CD4-positive, alpha-beta T cell (primary cell): Measurements from ENCODE around the gene ACTR3C. TPM values are rescaled to one million over a fixed set of nuclear protein-coding genes. Genes with fewer than 3 reads are reported as not detected.

Experiments used
- ATAC-seq: fragments of 200-7000 bp; cut with Tn5 transposase; one replicate; pipeline ENCODE4 v1.10.0; 2022; ENCODE audit warnings: mild to moderate bottlenecking; ENCODE audit not compliant: poor library complexity
- CTCF ChIA-PET: fragments of 350-600 bp; sonication (Branson Sonifier 250); formaldehyde crosslinking; loops from one replicate; lab custom pipeline; 2021; ENCODE audit warnings: antibody characterized with exemption, inconsistent platforms; lab: Charles Lee
- POLR2A ChIA-PET: fragments of 350-600 bp; sonication (Branson Sonifier 250); formaldehyde crosslinking; loops from one replicate; lab custom pipeline; 2021; ENCODE audit warnings: antibody characterized with exemption, inconsistent platforms; lab: Charles Lee
- DNase-seq, 14 experiments: peaks; one replicate each; pipeline ENCODE4 v3.0.0-alpha.2; 2013 to 2020; ENCODE audit warnings: mixed read lengths in 2 of 14
- H3K27ac ChIP-seq, 2 donors: one replicate each; pipeline versions ENCODE4 v1.5.1 to v1.7.0; 2013; ENCODE audit warnings: low read length in 2 of 2, low read depth in 1 of 2, mild to moderate bottlenecking in 1 of 2
- H3K27me3 ChIP-seq, 2 experiments: 1 replicate in 1 of 2; 2 replicates in 1 of 2; pipeline versions ENCODE4 v1.6.1 to v1.7.0; 2013; ENCODE audit warnings: low read length in 2 of 2, control low read depth in 1 of 2, mild to moderate bottlenecking in 1 of 2, moderate library complexity in 1 of 2; ENCODE audit not compliant: insufficient read depth in 2 of 2, control insufficient read depth in 1 of 2
- H3K36me3 ChIP-seq: one replicate; pipeline ENCODE4 v1.6.1; 2013; ENCODE audit warnings: low read length, control low read depth; ENCODE audit not compliant: insufficient read depth
- H3K4me1 ChIP-seq: one replicate; pipeline ENCODE4 v1.6.1; 2013; ENCODE audit warnings: low read length, control low read depth; ENCODE audit not compliant: insufficient read depth
- H3K4me3 ChIP-seq: one replicate; pipeline ENCODE4 v1.5.1; 2013; ENCODE audit warnings: mild to moderate bottlenecking, low read length, moderate library complexity
- H3K9me3 ChIP-seq, 2 experiments: 1 replicate in 1 of 2; 2 replicates in 1 of 2; pipeline versions ENCODE4 v1.6.1 to v1.7.0; 2013; ENCODE audit warnings: low read length in 2 of 2, mild to moderate bottlenecking in 2 of 2, control low read depth in 1 of 2, moderate library complexity in 1 of 2; ENCODE audit not compliant: control insufficient read depth in 1 of 2, insufficient read depth in 1 of 2
- H3K27ac Mint-ChIP-seq: one replicate; pipeline ENCODE4 v1.8.0; 2020; ENCODE audit warnings: mixed read lengths
- H3K27me3 Mint-ChIP-seq: one replicate; pipeline ENCODE4 v1.8.0; 2021; ENCODE audit warnings: mixed read lengths
- H3K36me3 Mint-ChIP-seq: one replicate; pipeline ENCODE4 v1.8.0; 2021; ENCODE audit warnings: low read depth, mixed read lengths
- H3K4me1 Mint-ChIP-seq: one replicate; pipeline ENCODE4 v1.8.0; 2021; ENCODE audit warnings: low read depth, mixed read lengths
- H3K4me3 Mint-ChIP-seq: one replicate; pipeline ENCODE4 v1.8.0; 2020; ENCODE audit warnings: mild to moderate bottlenecking, mixed read lengths
- H3K9me3 Mint-ChIP-seq: one replicate; pipeline ENCODE4 v1.8.0; 2020; ENCODE audit warnings: mixed read lengths
- CTCF ChIP-seq: fragments of 200-600 bp; IDR thresholded peaks from one replicate; pipeline ENCODE4 v1.8.0; 2022; ENCODE audit warnings: antibody characterized with exemption, mild to moderate bottlenecking
- intact Hi-C, 2 experiments: fragments of 100-400 bp; cut with DNase I in 1 of 2; cut with micrococcal nuclease in 1 of 2; formaldehyde crosslinking; loops; one replicate each; pipeline versions ENCODE4 v1.15.1 to v1.9.0; 2023 to 2025; cut with DNase I, micrococcal nuclease
- total RNA-seq, 174 experiments: library from RNA in 2 of 174; stranded (reverse) in 2 of 174; gene quantifications; one replicate each; pipeline ENCODE4 v1.2.3 and lab custom pipeline; 2021 to 2026

The ACTR3C gene
- total RNA-seq, 2 experiments from 2014 or later = 1.9 to 3.4 TPM

GRCh38 chr7:150371996-150372270 is 48.6 kb upstream of the ACTR3C start:
- Mint-ChIP-seq H3K9me3 (no peaks in the 10 kb centered on the region), H3K4me1 (peaks cover 71% of the 10 kb centered on the region), H3K4me3 (no peak overlapping the region), H3K27me3 (no peaks in the 10 kb centered on the region), H3K36me3 (peaks cover 58% of the 10 kb centered on the region), H3K27ac (no peak overlapping the region)
- Histone ChIP-seq H3K36me3 (peaks cover 23% of the 10 kb centered on the region), H3K27ac (no peak overlapping the region), H3K27me3 (no peaks in the 10 kb centered on the region), H3K4me3 (no peak overlapping the region), H3K9me3 (no peaks in the 10 kb centered on the region), H3K4me1 (peaks cover 45% of the 10 kb centered on the region)
- POLR2A ChIA-PET = interaction anchor here (7.1 kb wide), 1 partner anchor 33 kb away, joined by 76 read pairs; a partner anchor contains a TSS
- intact Hi-C loops = no loop called here
- peak in 1 of 14 experiments; percentile 17 for DNase-seq
- ATAC-seq = no peak
- no peak for TF ChIP-seq CTCF
- CTCF ChIA-PET = no interaction called here

- ChIA-PET CTCF (no interaction called here), POLR2A (interaction anchor here (1.3 to 7.1 kb wide), 2 partner anchors 10 to 33 kb away, joined by 4 to 76 read pairs; a partner anchor contains a TSS)
- H3K4me1 ChIP-seq = peaks cover 41% of the 10 kb centered on the region
- H3K4me3 Mint-ChIP-seq = peak overlapping the region; percentile 92
- ATAC-seq (no peak), DNase-seq (peak in 1 of 14 experiments; percentile 16)
- no peaks in the 10 kb centered on the region for H3K27me3 ChIP-seq
- no peak for TF ChIP-seq CTCF
- no peaks in the 10 kb centered on the region for H3K9me3 ChIP-seq
- no peak overlapping the region for H3K27ac ChIP-seq
- intact Hi-C loops = no loop called here
- H3K36me3 Mint-ChIP-seq = peaks cover 58% of the 10 kb centered on the region
- H3K4me3 ChIP-seq = no peak overlapping the region
- no peaks in the 10 kb centered on the region for H3K27me3 Mint-ChIP-seq
- H3K27ac Mint-ChIP-seq = peak overlapping the region; percentile 93
- H3K9me3 Mint-ChIP-seq = no peaks in the 10 kb centered on the region
- peaks cover 66% of the 10 kb centered on the region for H3K4me1 Mint-ChIP-seq
- H3K36me3 ChIP-seq = peaks cover 23% of the 10 kb centered on the region
These were observed 48.0 kb upstream of the ACTR3C start for GRCh38 chr7:150371131-150371995.

- peak overlapping the region; percentile 93 for H3K27ac Mint-ChIP-seq
- H3K9me3 Mint-ChIP-seq = no peaks in the 10 kb centered on the region
- ChIA-PET POLR2A (interaction anchor here (1.3 to 7.1 kb wide), 4 partner anchors 9 to 658 kb away, joined by 4 to 76 read pairs (median 4); partner anchors contain the start of gene ABCB8), CTCF (no interaction called here)
- peaks cover 53% of the 10 kb centered on the region for H3K36me3 Mint-ChIP-seq
- Histone ChIP-seq H3K27me3 (no peaks in the 10 kb centered on the region), H3K9me3 (no peaks in the 10 kb centered on the region), H3K36me3 (peaks cover 23% of the 10 kb centered on the region), H3K27ac (peak overlapping the region in 1 of 2 donors; percentile 45), H3K4me3 (no peak overlapping the region), H3K4me1 (peaks cover 39% of the 10 kb centered on the region)
- peaks cover 66% of the 10 kb centered on the region for H3K4me1 Mint-ChIP-seq
- no peaks in the 10 kb centered on the region for H3K27me3 Mint-ChIP-seq
- no peak for TF ChIP-seq CTCF
- no peak for DNase-seq
- H3K4me3 Mint-ChIP-seq = peak overlapping the region; percentile 92
- ATAC-seq = no peak
- intact Hi-C loops = no loop called here
These were observed 47.3 kb upstream of the ACTR3C start for GRCh38 chr7:150370612-150371071.
